ENCODE data around the gene KLRC2.

KLRC2 gene

DNA sequence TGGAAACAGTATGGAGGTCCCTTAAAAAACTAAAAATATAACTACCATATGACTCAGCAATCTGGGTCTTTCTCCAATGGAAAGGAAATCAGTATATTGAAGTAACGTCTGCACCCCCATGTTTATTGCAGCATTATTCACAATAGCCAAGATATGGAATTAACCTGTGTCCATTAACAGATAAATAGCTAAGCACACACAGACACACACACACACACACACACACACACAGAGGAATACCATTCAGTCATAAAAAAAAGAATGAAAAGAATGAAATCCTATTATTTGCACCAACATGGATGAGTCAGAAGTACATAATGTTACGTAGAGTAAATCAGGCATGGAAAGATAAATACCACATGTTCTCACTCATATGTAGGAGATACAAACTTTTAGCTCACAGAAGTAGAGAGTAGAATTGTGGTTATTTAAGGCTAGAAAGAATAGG, 50.6 kb downstream of the KLRC2 start:
- TF ChIP-seq, protein P1, sequence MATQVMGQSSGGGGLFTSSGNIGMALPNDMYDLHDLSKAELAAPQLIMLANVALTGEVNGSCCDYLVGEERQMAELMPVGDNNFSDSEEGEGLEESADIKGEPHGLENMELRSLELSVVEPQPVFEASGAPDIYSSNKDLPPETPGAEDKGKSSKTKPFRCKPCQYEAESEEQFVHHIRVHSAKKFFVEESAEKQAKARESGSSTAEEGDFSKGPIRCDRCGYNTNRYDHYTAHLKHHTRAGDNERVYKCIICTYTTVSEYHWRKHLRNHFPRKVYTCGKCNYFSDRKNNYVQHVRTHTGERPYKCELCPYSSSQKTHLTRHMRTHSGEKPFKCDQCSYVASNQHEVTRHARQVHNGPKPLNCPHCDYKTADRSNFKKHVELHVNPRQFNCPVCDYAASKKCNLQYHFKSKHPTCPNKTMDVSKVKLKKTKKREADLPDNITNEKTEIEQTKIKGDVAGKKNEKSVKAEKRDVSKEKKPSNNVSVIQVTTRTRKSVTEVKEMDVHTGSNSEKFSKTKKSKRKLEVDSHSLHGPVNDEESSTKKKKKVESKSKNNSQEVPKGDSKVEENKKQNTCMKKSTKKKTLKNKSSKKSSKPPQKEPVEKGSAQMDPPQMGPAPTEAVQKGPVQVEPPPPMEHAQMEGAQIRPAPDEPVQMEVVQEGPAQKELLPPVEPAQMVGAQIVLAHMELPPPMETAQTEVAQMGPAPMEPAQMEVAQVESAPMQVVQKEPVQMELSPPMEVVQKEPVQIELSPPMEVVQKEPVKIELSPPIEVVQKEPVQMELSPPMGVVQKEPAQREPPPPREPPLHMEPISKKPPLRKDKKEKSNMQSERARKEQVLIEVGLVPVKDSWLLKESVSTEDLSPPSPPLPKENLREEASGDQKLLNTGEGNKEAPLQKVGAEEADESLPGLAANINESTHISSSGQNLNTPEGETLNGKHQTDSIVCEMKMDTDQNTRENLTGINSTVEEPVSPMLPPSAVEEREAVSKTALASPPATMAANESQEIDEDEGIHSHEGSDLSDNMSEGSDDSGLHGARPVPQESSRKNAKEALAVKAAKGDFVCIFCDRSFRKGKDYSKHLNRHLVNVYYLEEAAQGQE (IDR thresholded peaks at IDR 0.05; ENCODE audit: insufficient replicate concordance, low read depth) = no peak
- no peak for TF ChIP-seq POLR2AphosphoS5 (IDR thresholded peaks at IDR 0.05; ENCODE audit: low read depth)
- no peak for TF ChIP-seq GABPA (IDR thresholded peaks at IDR 0.05; ENCODE audit: low read depth)
- TF ChIP-seq, protein P2, sequence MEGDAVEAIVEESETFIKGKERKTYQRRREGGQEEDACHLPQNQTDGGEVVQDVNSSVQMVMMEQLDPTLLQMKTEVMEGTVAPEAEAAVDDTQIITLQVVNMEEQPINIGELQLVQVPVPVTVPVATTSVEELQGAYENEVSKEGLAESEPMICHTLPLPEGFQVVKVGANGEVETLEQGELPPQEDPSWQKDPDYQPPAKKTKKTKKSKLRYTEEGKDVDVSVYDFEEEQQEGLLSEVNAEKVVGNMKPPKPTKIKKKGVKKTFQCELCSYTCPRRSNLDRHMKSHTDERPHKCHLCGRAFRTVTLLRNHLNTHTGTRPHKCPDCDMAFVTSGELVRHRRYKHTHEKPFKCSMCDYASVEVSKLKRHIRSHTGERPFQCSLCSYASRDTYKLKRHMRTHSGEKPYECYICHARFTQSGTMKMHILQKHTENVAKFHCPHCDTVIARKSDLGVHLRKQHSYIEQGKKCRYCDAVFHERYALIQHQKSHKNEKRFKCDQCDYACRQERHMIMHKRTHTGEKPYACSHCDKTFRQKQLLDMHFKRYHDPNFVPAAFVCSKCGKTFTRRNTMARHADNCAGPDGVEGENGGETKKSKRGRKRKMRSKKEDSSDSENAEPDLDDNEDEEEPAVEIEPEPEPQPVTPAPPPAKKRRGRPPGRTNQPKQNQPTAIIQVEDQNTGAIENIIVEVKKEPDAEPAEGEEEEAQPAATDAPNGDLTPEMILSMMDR (IDR thresholded peaks at IDR 0.05; ENCODE audit: insufficient read depth, low read length) = no peak
- no peak for TF ChIP-seq SPI1 (IDR thresholded peaks at IDR 0.05; ENCODE audit: borderline replicate concordance, low read depth)
- DNase-seq (ENCODE audit: low read depth in 1 of 2, low spot score in 1 of 2) = no peak
- no peak overlapping the region for H3K4me3 ChIP-seq (replicated peaks; ENCODE audit: insufficient read depth, low read length)
- no peak overlapping the region for H3K27ac ChIP-seq (replicated peaks)
- H3K27me3 ChIP-seq (ENCODE audit: insufficient read depth, poor library complexity, severe bottlenecking) = no peaks in the 10 kb centered on the region

DNA sequence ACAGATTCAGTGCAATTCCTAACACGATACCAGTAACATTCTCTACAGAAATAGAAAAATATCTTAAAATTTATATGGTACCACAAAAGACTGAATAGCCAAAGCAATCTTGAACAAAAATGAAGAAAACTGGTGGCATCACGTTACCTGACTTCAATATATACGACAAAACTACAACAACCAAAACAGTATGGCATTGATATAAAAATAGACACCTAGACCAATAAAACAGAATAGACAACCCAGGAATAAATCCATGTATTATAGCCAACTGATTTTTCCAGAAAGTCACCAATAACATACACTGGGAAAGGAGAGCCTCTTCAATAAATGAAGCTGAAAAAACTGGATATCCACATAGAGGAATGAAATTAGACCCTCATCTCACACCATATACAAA, 51.6 kb downstream of the KLRC2 start:
- no peak overlapping the region for H3K4me3 ChIP-seq (replicated peaks; ENCODE audit: insufficient read depth, low read length)
- H3K27me3 ChIP-seq (ENCODE audit: insufficient read depth, poor library complexity, severe bottlenecking) = no peaks in the 10 kb centered on the region
- H3K27ac ChIP-seq (replicated peaks) = no peak overlapping the region
- no peak for DNase-seq (ENCODE audit: low read depth in 1 of 2, low spot score in 1 of 2)
- no peak for TF ChIP-seq SPI1 (IDR thresholded peaks at IDR 0.05; ENCODE audit: borderline replicate concordance, low read depth)
- TF ChIP-seq GABPA (IDR thresholded peaks at IDR 0.05; ENCODE audit: low read depth) = no peak
- TF ChIP-seq, protein P1 (IDR thresholded peaks at IDR 0.05; ENCODE audit: insufficient replicate concordance, low read depth) = no peak
- TF ChIP-seq POLR2AphosphoS5 (IDR thresholded peaks at IDR 0.05; ENCODE audit: low read depth) = no peak
- TF ChIP-seq, protein P2 (IDR thresholded peaks at IDR 0.05; ENCODE audit: insufficient read depth, low read length) = no peak

DNA sequence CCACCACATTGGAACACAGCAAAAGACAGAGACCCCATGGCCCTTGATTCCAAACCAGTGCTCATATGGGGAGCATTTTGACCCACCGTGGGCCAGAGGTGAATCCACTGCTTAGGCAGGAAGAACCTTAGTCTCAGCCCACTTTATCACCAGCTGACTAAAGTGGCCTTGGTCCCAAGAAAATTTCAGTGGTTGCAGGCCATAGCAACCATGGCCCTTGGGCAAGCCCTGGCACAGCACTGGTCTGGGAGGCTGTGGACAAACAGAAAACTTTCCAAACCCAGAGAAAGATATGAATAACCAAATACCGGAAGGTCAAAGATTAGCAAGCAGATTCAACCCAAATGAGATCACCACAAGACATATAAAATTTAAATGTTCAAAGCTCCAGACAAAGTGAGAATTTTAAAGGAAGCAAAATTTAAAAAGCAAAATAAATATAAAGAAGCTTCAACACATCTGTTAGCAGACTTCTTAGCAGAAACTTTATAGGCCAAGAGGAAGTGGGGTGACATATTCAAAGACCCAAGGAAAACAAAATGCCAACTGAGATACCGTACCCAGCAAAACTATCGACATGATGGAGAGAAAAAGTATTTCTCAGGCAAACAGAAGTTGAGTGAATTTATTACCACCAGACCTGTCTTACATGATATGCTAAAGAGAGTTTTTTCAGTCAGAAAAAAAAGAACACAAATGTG, 53.7 kb downstream of the KLRC2 start:
- TF ChIP-seq GABPA (IDR thresholded peaks at IDR 0.05; ENCODE audit: low read depth) = no peak
- TF ChIP-seq POLR2AphosphoS5 (IDR thresholded peaks at IDR 0.05; ENCODE audit: low read depth) = no peak
- TF ChIP-seq, protein P2 (IDR thresholded peaks at IDR 0.05; ENCODE audit: insufficient read depth, low read length) = no peak
- no peak for TF ChIP-seq SPI1 (IDR thresholded peaks at IDR 0.05; ENCODE audit: borderline replicate concordance, low read depth)
- TF ChIP-seq, protein P1 (IDR thresholded peaks at IDR 0.05; ENCODE audit: insufficient replicate concordance, low read depth) = no peak

More for the DNA sequence above, 53.7 kb downstream of the KLRC2 start:
- Histone ChIP-seq H3K4me3 (replicated peaks; ENCODE audit: insufficient read depth, low read length) (no peak overlapping the region), H3K27me3 (ENCODE audit: insufficient read depth, poor library complexity, severe bottlenecking) (no peaks in the 10 kb centered on the region), H3K27ac (replicated peaks) (no peak overlapping the region)
- no peak for DNase-seq (ENCODE audit: low read depth in 1 of 2, low spot score in 1 of 2)

Data from HL-60 (cell line).